ENCODE results near the gene ZC3H12C.

The ZC3H12C gene

GRCh38 chr11:110112457-110112856, 19.3 kb downstream of the ZC3H12C start:
- H3K27ac ChIP-seq (ENCODE audit: low read depth, low read length) = no peak overlapping the region
- no peak overlapping the region for H3K4me3 ChIP-seq (ENCODE audit: low read length)
- H3K36me3 ChIP-seq (ENCODE audit: control insufficient read depth, insufficient read depth, low read length) = no peaks in the 10 kb centered on the region
- no peak overlapping the region for H3K18ac ChIP-seq (ENCODE audit: low read length)
- no peaks in the 10 kb centered on the region for H3K79me1 ChIP-seq (ENCODE audit: low read length)
- H2BK5ac ChIP-seq (ENCODE audit: low read length) = no peak overlapping the region
- no peak overlapping the region for H3K9ac ChIP-seq (ENCODE audit: low read length)
- H3K79me2 ChIP-seq (ENCODE audit: control insufficient read depth, insufficient read depth, low read length) = no peaks in the 10 kb centered on the region
- peak overlapping the region; percentile 76 for H4K8ac ChIP-seq (ENCODE audit: low read depth, low read length)
- H3K4me2 ChIP-seq (ENCODE audit: low read length) = no peak overlapping the region
- no peak overlapping the region for H3K23ac ChIP-seq (ENCODE audit: low read length)
- no peak for DNase-seq
- H3K4me1 ChIP-seq (ENCODE audit: control insufficient read depth, low read depth, low read length) = no peaks in the 10 kb centered on the region
- H3K27me3 ChIP-seq (ENCODE audit: insufficient read depth, low read length, poor library complexity) = no peaks in the 10 kb centered on the region
- H2AK5ac ChIP-seq (ENCODE audit: low read length) = no peak overlapping the region
- no peak overlapping the region for H3K4ac ChIP-seq (ENCODE audit: low read depth, low read length)
- no CpG with 5 or more reads among the region's 2 CpGs for WGBS (ENCODE audit: extremely low coverage, insufficient coverage, low lambda C conversion rate)
- H2BK120ac ChIP-seq (ENCODE audit: low read depth, low read length) = no peak overlapping the region
- no peak overlapping the region for H3K56ac ChIP-seq (ENCODE audit: low read length)
- H4K5ac ChIP-seq (ENCODE audit: low read length) = no peak overlapping the region
- H2BK15ac ChIP-seq (replicated peaks; ENCODE audit: low read depth) = no peak overlapping the region

GRCh38 chr11:110113505-110113904, 20.3 kb downstream of the ZC3H12C start:
- Histone ChIP-seq H3K9ac (ENCODE audit: low read length) (no peak overlapping the region), H2AK5ac (ENCODE audit: low read length) (no peak overlapping the region)
- no peak for DNase-seq

GRCh38 chr11:110113973-110114372, 20.8 kb downstream of the ZC3H12C start:
- Histone ChIP-seq H2BK15ac (replicated peaks; ENCODE audit: low read depth) (no peak overlapping the region), H3K27ac (ENCODE audit: low read depth, low read length) (no peak overlapping the region), H3K9ac (ENCODE audit: low read length) (no peak overlapping the region), H4K8ac (ENCODE audit: low read depth, low read length) (no peak overlapping the region), H3K4me2 (ENCODE audit: low read length) (no peak overlapping the region), H3K4me3 (ENCODE audit: low read length) (no peak overlapping the region), H3K56ac (ENCODE audit: low read length) (no peak overlapping the region), H4K5ac (ENCODE audit: low read length) (no peak overlapping the region), H3K79me1 (ENCODE audit: low read length) (no peaks in the 10 kb centered on the region), H3K4ac (ENCODE audit: low read depth, low read length) (no peak overlapping the region), H3K4me1 (ENCODE audit: control insufficient read depth, low read depth, low read length) (no peaks in the 10 kb centered on the region), H3K36me3 (ENCODE audit: control insufficient read depth, insufficient read depth, low read length) (no peaks in the 10 kb centered on the region), H2BK5ac (ENCODE audit: low read length) (no peak overlapping the region), H3K79me2 (ENCODE audit: control insufficient read depth, insufficient read depth, low read length) (no peaks in the 10 kb centered on the region), H3K23ac (ENCODE audit: low read length) (no peak overlapping the region), H3K18ac (ENCODE audit: low read length) (no peak overlapping the region), H2BK120ac (ENCODE audit: low read depth, low read length) (no peak overlapping the region), H3K27me3 (ENCODE audit: insufficient read depth, low read length, poor library complexity) (no peaks in the 10 kb centered on the region), H2AK5ac (ENCODE audit: low read length) (no peak overlapping the region)
- no CpG with 5 or more reads among the region's 4 CpGs for WGBS (ENCODE audit: extremely low coverage, insufficient coverage, low lambda C conversion rate)
- no peak for DNase-seq

More at GRCh38 chr11:110113505-110113904, 20.3 kb downstream of the ZC3H12C start:
- H2BK5ac ChIP-seq (ENCODE audit: low read length) = no peak overlapping the region
- H3K4me3 ChIP-seq (ENCODE audit: low read length) = no peak overlapping the region
- H3K4ac ChIP-seq (ENCODE audit: low read depth, low read length) = no peak overlapping the region
- H2BK15ac ChIP-seq (replicated peaks; ENCODE audit: low read depth) = no peak overlapping the region
- no peak overlapping the region for H3K27ac ChIP-seq (ENCODE audit: low read depth, low read length)
- no peaks in the 10 kb centered on the region for H3K4me1 ChIP-seq (ENCODE audit: control insufficient read depth, low read depth, low read length)
- no peaks in the 10 kb centered on the region for H3K79me2 ChIP-seq (ENCODE audit: control insufficient read depth, insufficient read depth, low read length)
- no peak overlapping the region for H3K18ac ChIP-seq (ENCODE audit: low read length)
- H2BK120ac ChIP-seq (ENCODE audit: low read depth, low read length) = no peak overlapping the region
- no peaks in the 10 kb centered on the region for H3K27me3 ChIP-seq (ENCODE audit: insufficient read depth, low read length, poor library complexity)
- no peak overlapping the region for H4K8ac ChIP-seq (ENCODE audit: low read depth, low read length)
- H3K56ac ChIP-seq (ENCODE audit: low read length) = no peak overlapping the region
- H3K79me1 ChIP-seq (ENCODE audit: low read length) = no peaks in the 10 kb centered on the region
- no peak overlapping the region for H3K23ac ChIP-seq (ENCODE audit: low read length)
- H4K5ac ChIP-seq (ENCODE audit: low read length) = no peak overlapping the region
- H3K36me3 ChIP-seq (ENCODE audit: control insufficient read depth, insufficient read depth, low read length) = no peaks in the 10 kb centered on the region
- H3K4me2 ChIP-seq (ENCODE audit: low read length) = no peak overlapping the region

GRCh38 chr11:110119317-110119716, 26.1 kb downstream of the ZC3H12C start:
- no peak overlapping the region for H3K18ac ChIP-seq (ENCODE audit: low read length)
- H3K4me2 ChIP-seq (ENCODE audit: low read length) = no peak overlapping the region
- H3K79me2 ChIP-seq (ENCODE audit: control insufficient read depth, insufficient read depth, low read length) = no peaks in the 10 kb centered on the region
- no peak overlapping the region for H2AK5ac ChIP-seq (ENCODE audit: low read length)
- no peaks in the 10 kb centered on the region for H3K4me1 ChIP-seq (ENCODE audit: control insufficient read depth, low read depth, low read length)
- no peak overlapping the region for H2BK120ac ChIP-seq (ENCODE audit: low read depth, low read length)
- H3K4me3 ChIP-seq (ENCODE audit: low read length) = no peak overlapping the region
- H3K23ac ChIP-seq (ENCODE audit: low read length) = no peak overlapping the region
- no CpG with 5 or more reads among the region's 2 CpGs for WGBS (ENCODE audit: extremely low coverage, insufficient coverage, low lambda C conversion rate)
- no peak overlapping the region for H2BK5ac ChIP-seq (ENCODE audit: low read length)
- no peak overlapping the region for H4K5ac ChIP-seq (ENCODE audit: low read length)
- H2BK15ac ChIP-seq (replicated peaks; ENCODE audit: low read depth) = no peak overlapping the region
- no peaks in the 10 kb centered on the region for H3K27me3 ChIP-seq (ENCODE audit: insufficient read depth, low read length, poor library complexity)
- H3K36me3 ChIP-seq (ENCODE audit: control insufficient read depth, insufficient read depth, low read length) = no peaks in the 10 kb centered on the region
- no peak overlapping the region for H3K27ac ChIP-seq (ENCODE audit: low read depth, low read length)
- no peak overlapping the region for H3K56ac ChIP-seq (ENCODE audit: low read length)
- no peak for DNase-seq
- H4K8ac ChIP-seq (ENCODE audit: low read depth, low read length) = no peak overlapping the region
- no peak overlapping the region for H3K9ac ChIP-seq (ENCODE audit: low read length)
- H3K4ac ChIP-seq (ENCODE audit: low read depth, low read length) = no peak overlapping the region
- no peaks in the 10 kb centered on the region for H3K79me1 ChIP-seq (ENCODE audit: low read length)

GRCh38 chr11:110121204-110121603, 28.0 kb downstream of the ZC3H12C start:
- H4K8ac ChIP-seq (ENCODE audit: low read depth, low read length) = no peak overlapping the region
- no peak for DNase-seq
- no peak overlapping the region for H4K5ac ChIP-seq (ENCODE audit: low read length)
- H2BK5ac ChIP-seq (ENCODE audit: low read length) = no peak overlapping the region
- H3K4me1 ChIP-seq (ENCODE audit: control insufficient read depth, low read depth, low read length) = no peaks in the 10 kb centered on the region
- H3K56ac ChIP-seq (ENCODE audit: low read length) = no peak overlapping the region
- H2AK5ac ChIP-seq (ENCODE audit: low read length) = no peak overlapping the region
- H3K36me3 ChIP-seq (ENCODE audit: control insufficient read depth, insufficient read depth, low read length) = no peaks in the 10 kb centered on the region
- no peak overlapping the region for H3K9ac ChIP-seq (ENCODE audit: low read length)
- H3K4me3 ChIP-seq (ENCODE audit: low read length) = no peak overlapping the region
- no peak overlapping the region for H3K27ac ChIP-seq (ENCODE audit: low read depth, low read length)
- H2BK120ac ChIP-seq (ENCODE audit: low read depth, low read length) = no peak overlapping the region
- H3K18ac ChIP-seq (ENCODE audit: low read length) = no peak overlapping the region
- no CpG with 5 or more reads among the region's 4 CpGs for WGBS (ENCODE audit: extremely low coverage, insufficient coverage, low lambda C conversion rate)
- H3K4ac ChIP-seq (ENCODE audit: low read depth, low read length) = no peak overlapping the region
- no peak overlapping the region for H2BK15ac ChIP-seq (replicated peaks; ENCODE audit: low read depth)
- no peak overlapping the region for H3K4me2 ChIP-seq (ENCODE audit: low read length)
- no peaks in the 10 kb centered on the region for H3K27me3 ChIP-seq (ENCODE audit: insufficient read depth, low read length, poor library complexity)
- H3K79me1 ChIP-seq (ENCODE audit: low read length) = peaks cover 2% of the 10 kb centered on the region
- no peaks in the 10 kb centered on the region for H3K79me2 ChIP-seq (ENCODE audit: control insufficient read depth, insufficient read depth, low read length)
- no peak overlapping the region for H3K23ac ChIP-seq (ENCODE audit: low read length)

GRCh38 chr11:110123003-110123402, 29.8 kb downstream of the ZC3H12C start:
- Histone ChIP-seq H3K56ac (ENCODE audit: low read length) (no peak overlapping the region), H3K4me1 (ENCODE audit: control insufficient read depth, low read depth, low read length) (no peaks in the 10 kb centered on the region), H3K4ac (ENCODE audit: low read depth, low read length) (no peak overlapping the region), H3K9ac (ENCODE audit: low read length) (no peak overlapping the region), H3K36me3 (ENCODE audit: control insufficient read depth, insufficient read depth, low read length) (no peaks in the 10 kb centered on the region), H3K4me3 (ENCODE audit: low read length) (no peak overlapping the region), H2BK5ac (ENCODE audit: low read length) (no peak overlapping the region), H4K5ac (ENCODE audit: low read length) (no peak overlapping the region), H3K18ac (ENCODE audit: low read length) (no peak overlapping the region), H3K27me3 (ENCODE audit: insufficient read depth, low read length, poor library complexity) (no peaks in the 10 kb centered on the region), H2BK15ac (replicated peaks; ENCODE audit: low read depth) (no peak overlapping the region), H2BK120ac (ENCODE audit: low read depth, low read length) (no peak overlapping the region), H3K23ac (ENCODE audit: low read length) (no peak overlapping the region), H3K27ac (ENCODE audit: low read depth, low read length) (no peak overlapping the region), H2AK5ac (ENCODE audit: low read length) (no peak overlapping the region), H4K8ac (ENCODE audit: low read depth, low read length) (no peak overlapping the region), H3K79me2 (ENCODE audit: control insufficient read depth, insufficient read depth, low read length) (no peaks in the 10 kb centered on the region), H3K4me2 (ENCODE audit: low read length) (no peak overlapping the region), H3K79me1 (ENCODE audit: low read length) (peaks cover 2% of the 10 kb centered on the region)
- DNase-seq = peak; percentile 60
- no CpG with 5 or more reads among the region's 3 CpGs for WGBS (ENCODE audit: extremely low coverage, insufficient coverage, low lambda C conversion rate)
